Subcutaneous abdominal adipose tissue (tissue), 5 donors: ENCODE measurements around the gene HTR1D.
A peak's percentile ranks its signal among the peaks of the same experiment; 100 is the strongest.

Source experiments
- H3K27ac ChIP-seq: one replicate; pipeline ENCODE4 v1.7.0; 2013; ENCODE audit warnings: low read depth, mild to moderate bottlenecking, inconsistent platforms, low read length, moderate library complexity
- H3K27me3 ChIP-seq, 5 donors: one replicate each; pipeline ENCODE4 v1.7.0; 2013; ENCODE audit warnings: low read length in 5 of 5, inconsistent platforms in 1 of 5; ENCODE audit not compliant: control insufficient read depth in 5 of 5, insufficient read depth in 4 of 5
- H3K36me3 ChIP-seq, 5 donors: one replicate each; pipeline ENCODE4 v1.7.0; 2013; ENCODE audit warnings: low read length in 5 of 5; ENCODE audit not compliant: control insufficient read depth in 5 of 5, insufficient read depth in 5 of 5
- H3K4me1 ChIP-seq, 5 donors: one replicate each; pipeline ENCODE4 v1.7.0; 2013; ENCODE audit warnings: low read length in 5 of 5, mild to moderate bottlenecking in 3 of 5, moderate library complexity in 1 of 5; ENCODE audit not compliant: control insufficient read depth in 5 of 5, insufficient read depth in 5 of 5
- H3K4me3 ChIP-seq, 5 donors: one replicate each; pipeline ENCODE4 v1.7.0; 2013; ENCODE audit warnings: low read length in 5 of 5, low read depth in 1 of 5
- H3K9ac ChIP-seq, 5 donors: one replicate each; pipeline ENCODE4 v1.7.0; 2013; ENCODE audit warnings: low read length in 5 of 5, mild to moderate bottlenecking in 4 of 5, moderate library complexity in 3 of 5
- H3K9me3 ChIP-seq, 5 donors: one replicate each; pipeline ENCODE4 v1.7.0; 2013; ENCODE audit warnings: low read length in 5 of 5; ENCODE audit not compliant: control insufficient read depth in 5 of 5
- donor health status: healthy.
- donor health status: healthy.
- donor health status: healthy.
- donor health status: healthy.
- donor health status: healthy.

Gene HTR1D

DNA sequence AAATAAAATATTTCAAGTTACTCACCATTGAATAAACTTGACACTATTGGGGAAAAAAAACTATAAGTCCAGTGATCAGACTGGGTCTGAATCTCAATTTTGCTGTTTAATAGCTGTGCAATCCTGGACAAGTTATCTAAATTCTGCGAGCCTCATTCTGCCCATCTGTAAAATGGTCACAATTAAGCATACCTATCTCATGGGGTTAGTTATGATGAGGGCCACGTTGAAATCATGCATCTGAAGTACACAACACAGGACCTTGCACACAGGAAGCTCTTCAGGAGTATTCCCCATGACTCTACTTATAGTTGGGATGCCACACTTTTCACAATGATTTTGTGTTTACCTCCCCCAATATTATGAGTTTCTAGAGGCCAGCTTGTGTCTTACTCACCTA, 3.8 kb upstream of the HTR1D start:
- H3K9me3 ChIP-seq, result no peaks in the 10 kb centered on the region
- no peak overlapping the region for H3K4me3 ChIP-seq
- H3K9ac ChIP-seq, result no peak overlapping the region
- H3K27ac ChIP-seq, result no peak overlapping the region
- H3K36me3 ChIP-seq, result no peaks in the 10 kb centered on the region
- peaks cover 1 to 20% (median 11%) of the 10 kb centered on the region in 5 donors for H3K4me1 ChIP-seq
- peaks cover 10 to 24% (median 20%) of the 10 kb centered on the region in 5 donors for H3K27me3 ChIP-seq

DNA sequence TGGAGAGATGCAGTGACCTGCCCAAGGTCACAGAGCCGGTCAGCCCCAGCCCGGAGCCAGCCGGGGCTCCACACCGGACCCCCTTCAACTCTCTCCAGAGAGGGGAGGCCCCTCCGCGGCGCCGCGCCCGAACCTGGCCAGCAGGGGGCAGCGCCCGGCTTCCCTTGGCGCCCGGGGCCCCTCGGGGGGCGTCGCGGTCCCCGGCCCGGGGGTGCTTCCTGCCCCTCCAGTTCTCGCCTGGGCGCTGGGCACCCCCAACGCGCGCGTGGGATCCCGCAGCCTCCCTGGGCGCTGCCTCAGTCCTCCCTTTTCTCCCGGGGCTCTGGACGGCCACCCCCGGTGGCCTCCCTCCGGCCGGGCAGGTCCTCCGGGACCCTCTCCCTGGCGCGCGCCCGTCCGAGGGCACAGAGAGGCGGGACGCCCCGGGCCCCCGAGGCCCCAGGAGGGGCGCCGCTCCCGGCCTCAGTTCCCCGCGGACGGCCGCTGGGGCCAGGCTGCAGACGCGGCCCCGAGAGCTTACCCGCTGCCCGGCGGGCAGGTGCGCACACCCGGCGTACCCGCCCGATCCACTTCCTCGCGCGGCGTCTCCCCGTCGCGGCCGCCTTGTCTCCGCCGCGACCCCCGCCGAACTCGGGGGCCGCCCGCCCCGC, 406 bp downstream of the HTR1D start:
- Histone ChIP-seq H3K9me3 (no peaks in the 10 kb centered on the region), H3K27ac (no peak overlapping the region), H3K4me3 (peak overlapping the region in 3 of 5 donors; percentile 38 to 53 (median 43)), H3K36me3 (no peaks in the 10 kb centered on the region), H3K9ac (no peak overlapping the region), H3K27me3 (peaks cover 13 to 41% (median 37%) of the 10 kb centered on the region in 5 donors), H3K4me1 (peaks cover 0 to 12% (median 4%) of the 10 kb centered on the region in 5 donors)

DNA sequence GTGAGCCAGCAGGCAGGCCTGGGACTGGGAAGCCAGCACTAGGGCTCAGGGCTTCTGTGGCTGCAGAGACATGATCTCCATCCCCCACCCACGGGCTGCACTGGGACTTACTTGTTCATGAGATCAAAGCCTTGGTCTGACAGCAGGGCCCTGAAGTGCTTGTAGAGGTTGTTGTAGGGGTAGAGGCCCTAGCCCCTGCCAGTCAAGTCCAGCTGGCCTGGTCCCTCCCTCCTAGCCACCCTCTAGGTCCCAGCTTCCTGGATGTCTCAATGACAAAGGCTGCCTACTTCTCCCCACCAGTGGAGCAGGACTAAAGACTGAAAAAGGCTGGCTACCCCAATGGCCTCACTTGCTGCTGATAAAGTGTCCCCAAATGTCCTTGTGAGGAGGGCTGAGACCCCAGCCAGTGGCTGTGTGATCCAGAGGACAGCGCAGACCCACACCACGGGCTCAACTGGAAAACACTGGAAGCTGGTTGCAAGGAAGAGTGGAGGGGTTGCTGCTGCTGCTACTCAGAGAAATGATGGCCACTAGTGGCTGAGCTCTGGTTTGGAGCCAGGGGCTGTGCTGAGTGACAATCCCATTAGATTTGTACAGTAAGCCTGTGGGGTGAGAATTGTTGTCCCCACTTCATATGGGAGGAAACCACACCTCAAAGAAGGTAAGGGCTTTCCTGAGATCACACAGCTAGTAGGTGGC, 1.4 kb downstream of the HTR1D start:
- no peaks in the 10 kb centered on the region for H3K9me3 ChIP-seq
- no peak overlapping the region for H3K9ac ChIP-seq
- no peaks in the 10 kb centered on the region for H3K36me3 ChIP-seq
- peaks cover 13 to 43% (median 39%) of the 10 kb centered on the region in 5 donors for H3K27me3 ChIP-seq
- no peak overlapping the region for H3K4me3 ChIP-seq
- peaks cover 0 to 12% (median 4%) of the 10 kb centered on the region in 5 donors for H3K4me1 ChIP-seq
- no peak overlapping the region for H3K27ac ChIP-seq

DNA sequence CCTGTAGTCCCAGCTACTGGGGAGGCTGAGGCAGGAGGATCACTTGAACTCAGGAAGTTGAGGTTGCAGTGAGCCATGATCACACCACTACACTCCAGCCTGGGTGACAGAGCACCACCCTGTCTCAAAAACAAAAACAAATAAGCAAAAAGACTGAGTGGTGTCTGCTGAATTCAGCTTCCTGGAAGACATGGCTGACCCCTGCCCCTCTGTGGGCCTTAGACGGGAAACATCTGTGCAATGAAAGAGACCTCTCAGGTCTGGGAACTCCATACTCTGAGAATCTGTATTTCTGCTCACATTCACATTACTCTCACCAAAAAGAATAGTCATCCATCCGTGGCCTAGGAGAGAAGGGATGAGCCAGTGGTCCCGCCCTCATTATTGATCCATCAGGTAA, 2.0 kb downstream of the HTR1D start:
- H3K27ac ChIP-seq, result no peak overlapping the region
- H3K27me3 ChIP-seq, result peaks cover 15 to 48% (median 43%) of the 10 kb centered on the region in 5 donors
- no peaks in the 10 kb centered on the region for H3K36me3 ChIP-seq
- H3K4me1 ChIP-seq, result peaks cover 0 to 12% (median 4%) of the 10 kb centered on the region in 5 donors
- no peaks in the 10 kb centered on the region for H3K9me3 ChIP-seq
- no peak overlapping the region for H3K9ac ChIP-seq
- H3K4me3 ChIP-seq, result no peak overlapping the region

DNA sequence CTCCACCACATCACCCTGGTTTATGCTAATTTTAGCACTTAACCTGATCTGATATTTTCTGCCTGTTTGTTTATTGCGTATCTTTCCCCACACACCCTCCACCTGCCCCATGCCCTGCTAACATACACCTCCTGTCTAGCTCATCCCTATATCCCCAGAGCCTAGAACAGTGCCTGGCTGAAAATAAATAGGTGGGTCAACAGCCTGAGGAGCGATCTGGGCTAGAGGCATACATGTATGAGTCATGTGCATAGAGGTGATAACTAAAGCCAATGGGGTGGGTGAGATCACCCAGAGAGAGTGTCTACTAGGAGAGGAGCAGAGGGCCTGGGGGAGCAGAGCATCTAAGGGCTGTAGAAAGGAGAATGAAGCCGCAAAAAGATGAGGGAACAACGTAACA, 2.7 kb downstream of the HTR1D start:
- peaks cover 18 to 50% (median 44%) of the 10 kb centered on the region in 5 donors for H3K27me3 ChIP-seq
- H3K27ac ChIP-seq, result no peak overlapping the region
- H3K36me3 ChIP-seq, result no peaks in the 10 kb centered on the region
- H3K4me3 ChIP-seq, result no peak overlapping the region
- no peaks in the 10 kb centered on the region for H3K9me3 ChIP-seq
- no peak overlapping the region for H3K9ac ChIP-seq
- peaks cover 0 to 12% (median 4%) of the 10 kb centered on the region in 5 donors for H3K4me1 ChIP-seq

DNA sequence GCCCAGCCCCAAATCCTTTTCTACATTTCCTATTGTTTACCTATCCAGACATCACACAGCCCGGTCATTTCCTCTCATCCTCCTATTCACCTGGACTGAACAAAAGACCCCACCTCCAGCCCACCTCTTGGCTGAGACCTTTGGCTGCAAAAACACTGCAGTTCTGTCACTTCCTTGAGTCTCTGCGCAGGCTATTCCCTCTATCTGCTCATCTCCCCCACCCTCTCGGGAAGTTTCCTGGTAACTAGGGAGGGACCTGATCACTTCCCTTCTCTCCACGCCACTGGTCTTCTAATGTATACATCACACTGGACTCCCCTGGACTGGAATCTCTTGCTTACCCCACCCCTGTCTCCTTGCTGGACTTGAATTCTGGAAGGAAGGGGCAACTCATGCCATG, 5.3 kb downstream of the HTR1D start:
- no peak overlapping the region for H3K27ac ChIP-seq
- H3K9ac ChIP-seq, result no peak overlapping the region
- peaks cover 15 to 43% (median 33%) of the 10 kb centered on the region in 5 donors for H3K27me3 ChIP-seq
- H3K4me1 ChIP-seq, result peaks cover 0 to 5% (median 2%) of the 10 kb centered on the region in 5 donors
- no peaks in the 10 kb centered on the region for H3K36me3 ChIP-seq
- no peaks in the 10 kb centered on the region for H3K9me3 ChIP-seq
- H3K4me3 ChIP-seq, result no peak overlapping the region

DNA sequence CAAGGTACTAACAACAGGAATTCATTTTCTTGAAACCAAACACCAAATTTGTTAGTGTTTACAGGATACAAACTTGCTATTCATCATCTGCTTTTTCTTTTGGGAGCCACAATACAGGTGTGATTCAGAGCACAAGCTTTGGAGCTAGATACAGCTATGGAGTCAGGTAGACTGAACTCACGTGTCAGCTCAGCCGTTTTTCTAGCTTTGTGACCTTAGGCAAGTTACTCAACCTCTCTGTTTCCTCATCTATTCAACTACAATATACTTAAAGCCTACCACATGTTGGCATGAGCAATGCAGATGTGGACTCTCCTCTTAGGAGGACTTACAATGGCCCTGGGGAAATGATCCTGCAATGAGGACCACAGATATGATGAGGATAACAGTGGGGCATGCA, 6.3 kb downstream of the HTR1D start:
- H3K27me3 ChIP-seq, result peaks cover 14 to 33% (median 23%) of the 10 kb centered on the region in 5 donors
- no peak overlapping the region for H3K9ac ChIP-seq
- no peaks in the 10 kb centered on the region for H3K9me3 ChIP-seq
- H3K36me3 ChIP-seq, result no peaks in the 10 kb centered on the region
- H3K27ac ChIP-seq, result no peak overlapping the region
- H3K4me1 ChIP-seq, result no peaks in the 10 kb centered on the region
- no peak overlapping the region for H3K4me3 ChIP-seq

DNA sequence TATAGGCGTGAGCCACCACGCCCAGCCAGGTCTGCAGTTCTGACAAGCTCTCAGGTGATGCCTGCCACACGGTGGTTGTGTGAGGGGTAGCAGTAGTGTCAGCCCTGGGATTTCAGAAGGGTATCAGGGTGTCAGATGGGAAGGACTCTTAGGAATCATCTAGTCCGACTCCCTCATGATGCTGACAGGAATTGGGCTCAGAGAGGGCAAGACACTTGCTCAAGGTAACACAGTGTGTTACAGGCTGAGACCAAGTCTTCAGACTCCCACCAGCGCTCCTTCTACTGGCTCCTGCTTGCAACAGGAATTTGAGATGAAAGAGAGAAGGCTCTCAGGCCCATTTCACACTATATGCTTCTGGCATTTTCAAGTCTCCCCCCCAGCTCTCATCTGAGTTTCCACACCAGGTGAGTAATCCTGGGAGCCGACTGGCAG, 6.9 kb downstream of the HTR1D start:
- H3K9me3 ChIP-seq, result no peaks in the 10 kb centered on the region
- H3K4me1 ChIP-seq, result no peaks in the 10 kb centered on the region
- H3K27me3 ChIP-seq, result peaks cover 11 to 27% (median 17%) of the 10 kb centered on the region in 5 donors
- no peaks in the 10 kb centered on the region for H3K36me3 ChIP-seq
- no peak overlapping the region for H3K4me3 ChIP-seq
- no peak overlapping the region for H3K27ac ChIP-seq
- no peak overlapping the region for H3K9ac ChIP-seq

DNA sequence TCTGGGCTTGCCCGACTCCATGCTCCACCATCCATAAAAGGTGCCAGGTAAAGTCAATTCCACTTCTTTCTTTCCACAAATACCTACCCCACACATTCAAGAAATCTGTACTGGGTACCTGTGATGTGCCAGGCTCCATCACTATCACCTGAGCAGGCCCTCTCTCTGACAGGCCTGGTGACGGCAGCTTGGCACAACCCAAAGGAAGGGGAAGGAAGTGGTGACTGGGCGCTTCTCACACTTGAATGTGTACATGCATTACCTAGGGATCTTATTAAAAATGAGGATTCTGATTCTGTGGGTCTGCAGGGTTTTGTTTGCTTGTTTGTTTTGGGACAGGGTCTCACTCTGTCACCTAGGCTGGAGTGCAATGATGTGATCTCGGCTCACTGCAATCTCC, 7.5 kb downstream of the HTR1D start:
- Histone ChIP-seq H3K36me3 (no peaks in the 10 kb centered on the region), H3K4me3 (no peak overlapping the region), H3K9me3 (no peaks in the 10 kb centered on the region), H3K27ac (no peak overlapping the region), H3K9ac (no peak overlapping the region), H3K4me1 (no peaks in the 10 kb centered on the region), H3K27me3 (peaks cover 11 to 22% (median 13%) of the 10 kb centered on the region in 5 donors)

DNA sequence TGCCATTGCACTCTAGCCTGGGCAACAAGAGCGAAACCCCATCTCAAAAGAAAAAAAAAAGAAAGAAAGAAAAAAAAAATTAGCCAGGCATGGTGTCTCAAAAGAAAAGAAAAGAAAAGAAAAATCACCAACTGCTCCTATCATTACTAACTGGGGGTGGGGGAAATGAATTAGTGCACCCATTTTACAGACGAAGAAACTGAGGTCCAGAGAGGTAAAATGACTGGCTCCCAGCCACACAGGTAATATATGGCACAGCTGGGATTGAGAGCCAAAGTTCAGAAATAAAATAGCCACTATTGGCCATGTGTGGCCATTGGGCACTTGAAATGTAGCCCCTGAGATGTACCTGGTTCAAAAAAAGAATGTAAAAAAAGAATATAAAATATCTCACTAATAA, 8.8 kb downstream of the HTR1D start:
- no peak overlapping the region for H3K9ac ChIP-seq
- H3K4me1 ChIP-seq, result no peaks in the 10 kb centered on the region
- H3K27me3 ChIP-seq, result peaks cover 8 to 20% (median 13%) of the 10 kb centered on the region in 5 donors
- H3K27ac ChIP-seq, result no peak overlapping the region
- H3K36me3 ChIP-seq, result no peaks in the 10 kb centered on the region
- no peak overlapping the region for H3K4me3 ChIP-seq
- no peaks in the 10 kb centered on the region for H3K9me3 ChIP-seq
